ENCODE measurements around the gene SMOC1.

DNA sequence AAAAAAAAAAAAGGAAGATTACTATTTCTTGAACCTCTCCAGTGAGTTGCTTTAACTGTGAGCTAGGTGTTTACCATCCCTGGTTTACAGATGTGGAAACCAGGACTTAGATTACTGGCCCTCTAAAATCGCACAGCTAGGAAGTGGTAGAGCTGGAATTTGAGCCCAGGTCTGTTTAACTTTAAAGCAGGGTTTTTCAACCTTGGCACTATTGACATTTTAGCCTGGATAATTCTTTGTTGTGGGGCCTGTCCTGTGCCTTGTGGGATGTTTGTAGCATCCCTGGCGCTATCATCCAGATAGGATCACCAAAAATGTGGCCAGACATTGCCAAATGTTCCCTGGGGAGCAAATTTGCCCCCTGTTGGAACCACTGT lies 28.5 kb upstream of the SMOC1 start:
- TF ChIP-seq EZH2 (IDR thresholded peaks at IDR 0.05; ENCODE audit: insufficient read depth, poor library complexity, severe bottlenecking) (no peak), EZH2phosphoT487 (IDR thresholded peaks at IDR 0.05; ENCODE audit: insufficient read depth, low read depth) (no peak)

Data from GM23248 (cell line).